Lower leg skin (tissue), 3 donors: Measurements from ENCODE around the gene ALOXE3.

Experiments used
- CTCF ChIP-seq, 3 donors: fragments of 450-650 bp; IDR thresholded peaks; one replicate each; pipeline ENCODE4 v1.5.1; 2016; ENCODE audit warnings: antibody characterized with exemption in 3 of 3, mild to moderate bottlenecking in 3 of 3, moderate library complexity in 2 of 3
- POLR2A ChIP-seq, 2 donors: fragments of 450-650 bp; IDR thresholded peaks; one replicate each; pipeline ENCODE4 v1.6.1; 2016 to 2017; ENCODE audit warnings: antibody characterized with exemption in 2 of 2, mild to moderate bottlenecking in 1 of 2, moderate library complexity in 1 of 2

- TF ChIP-seq CTCF (IDR thresholded peaks at IDR 0.05) (no peak), POLR2A (IDR thresholded peaks at IDR 0.05) (no peak)
These were observed 37.1 kb upstream of the ALOXE3 start for GRCh38 chr17:8155231-8155995.
